GM19035 (cell line): ENCODE results near the gene JMJD4.

Source experiments
- ATAC-seq: cut with Tn5 transposase; IDR thresholded peaks from one replicate; pipeline ENCODE4 v1.9.1; 2021; ENCODE audit not compliant: unreplicated experiment

The JMJD4 gene

GRCh38 chr1:227769047-227769935 lies 34.2 kb upstream of the JMJD4 start:
- no peak for ATAC-seq

GRCh38 chr1:227768640-227769039 lies 33.5 kb upstream of the JMJD4 start:
- ATAC-seq: no peak

- no peak for ATAC-seq
Measured at GRCh38 chr1:227768125-227768439, 33.0 kb upstream of the JMJD4 start.

- no peak for ATAC-seq
Measured at GRCh38 chr1:227767401-227768124, 32.5 kb upstream of the JMJD4 start.

GRCh38 chr1:227766653-227767277 lies 31.7 kb upstream of the JMJD4 start:
- no peak for ATAC-seq

GRCh38 chr1:227766015-227766634 lies 31.0 kb upstream of the JMJD4 start:
- ATAC-seq: no peak

GRCh38 chr1:227765261-227766014 lies 30.3 kb upstream of the JMJD4 start:
- no peak for ATAC-seq

GRCh38 chr1:227764019-227764391 lies 28.9 kb upstream of the JMJD4 start:
- no peak for ATAC-seq

- ATAC-seq: no peak
Measured at GRCh38 chr1:227763246-227764018, 28.3 kb upstream of the JMJD4 start.

- peak; percentile 70 for ATAC-seq
Measured at GRCh38 chr1:227762231-227762911, 27.3 kb upstream of the JMJD4 start.

- no peak for ATAC-seq
Measured at GRCh38 chr1:227761621-227762230, 26.6 kb upstream of the JMJD4 start.

GRCh38 chr1:227760377-227760776 lies 25.3 kb upstream of the JMJD4 start:
- no peak for ATAC-seq

- ATAC-seq: no peak
Measured at GRCh38 chr1:227759341-227760300, 24.5 kb upstream of the JMJD4 start.

- peak; percentile 49 for ATAC-seq
Measured at GRCh38 chr1:227758366-227758765, 23.3 kb upstream of the JMJD4 start.

GRCh38 chr1:227757781-227758180 lies 22.7 kb upstream of the JMJD4 start:
- no peak for ATAC-seq

GRCh38 chr1:227756172-227756959 lies 21.3 kb upstream of the JMJD4 start:
- no peak for ATAC-seq

- ATAC-seq: no peak
Measured at GRCh38 chr1:227754958-227755357, 19.9 kb upstream of the JMJD4 start.
